Germinal center (tissue), 1 donor: Measurements from ENCODE around the gene GEMIN7.

Experiments
- DNase-seq: peaks from one replicate; pipeline ENCODE4 v3.0.0; 2012; ENCODE audit warnings: mixed read lengths, low spot score

Gene GEMIN7

GRCh38 chr19:45061965-45062364 lies 17.1 kb upstream of the GEMIN7 start:
- DNase-seq: no peak

GRCh38 chr19:45063851-45064801 lies 14.9 kb upstream of the GEMIN7 start:
- no peak for DNase-seq

- no peak for DNase-seq
Measured at GRCh38 chr19:45066921-45067661, 12.0 kb upstream of the GEMIN7 start.

GRCh38 chr19:45068041-45068440 lies 11.0 kb upstream of the GEMIN7 start:
- DNase-seq: no peak

GRCh38 chr19:45069056-45069455 lies 10.0 kb upstream of the GEMIN7 start:
- no peak for DNase-seq

- DNase-seq: no peak
Measured at GRCh38 chr19:45070214-45070613, 8.8 kb upstream of the GEMIN7 start.

GRCh38 chr19:45070861-45071544 lies 8.1 kb upstream of the GEMIN7 start:
- no peak for DNase-seq

GRCh38 chr19:45071545-45071938 lies 7.5 kb upstream of the GEMIN7 start:
- no peak for DNase-seq

- no peak for DNase-seq
Measured at GRCh38 chr19:45071969-45072790, 6.9 kb upstream of the GEMIN7 start.

GRCh38 chr19:45074744-45075300 lies 4.2 kb upstream of the GEMIN7 start:
- no peak for DNase-seq

- peak; percentile 92 for DNase-seq
Measured at GRCh38 chr19:45075301-45076028, 3.6 kb upstream of the GEMIN7 start.

- DNase-seq: peak; percentile 89
Measured at GRCh38 chr19:45076029-45076850, 2.8 kb upstream of the GEMIN7 start, which contains the start of gene ZNF296. Gene ZNF296, minus strand, starts transcription at chr19:45076478. Its CDS starts 105 bp downstream, at chr19:45076373.

- DNase-seq: no peak
Measured at GRCh38 chr19:45076851-45077730, 2.0 kb upstream of the GEMIN7 start.

GRCh38 chr19:45078390-45079062 lies 534 bp upstream of the GEMIN7 start:
- DNase-seq: no peak

GRCh38 chr19:45079911-45080370 lies 881 bp downstream of the GEMIN7 start:
- no peak for DNase-seq

- no peak for DNase-seq
Measured at GRCh38 chr19:45082170-45082569, 3.1 kb downstream of the GEMIN7 start.

- no peak for DNase-seq
Measured at GRCh38 chr19:45086480-45086879, 7.4 kb downstream of the GEMIN7 start.

GRCh38 chr19:45087531-45087930 lies 8.5 kb downstream of the GEMIN7 start:
- DNase-seq: no peak
